ENCODE results near the gene TGFBR3L. TPM values are rescaled to one million over a fixed set of nuclear protein-coding genes. Genes with fewer than 3 reads are reported as not detected.

The TGFBR3L gene
- total and polyA plus RNA-seq, 2 donors (not counting 3 experiments of a cell fraction or from before 2014, with no cell fraction given): 0.35 TPM; not detected in 1

- Histone ChIP-seq H3K27ac (ENCODE audit: insufficient read depth, low read depth, low read length) (no peak overlapping the region), H2AFZ (ENCODE audit: low read depth, low read length) (no peak overlapping the region)
- dilution Hi-C loops (cut with MboI; ENCODE audit: extremely low pct_ligation_motif_present, low sequenced_read_pairs): no loop called here
These were observed 39.7 kb upstream of the TGFBR3L start for GRCh38 chr19:7874897-7875273.

DNA sequence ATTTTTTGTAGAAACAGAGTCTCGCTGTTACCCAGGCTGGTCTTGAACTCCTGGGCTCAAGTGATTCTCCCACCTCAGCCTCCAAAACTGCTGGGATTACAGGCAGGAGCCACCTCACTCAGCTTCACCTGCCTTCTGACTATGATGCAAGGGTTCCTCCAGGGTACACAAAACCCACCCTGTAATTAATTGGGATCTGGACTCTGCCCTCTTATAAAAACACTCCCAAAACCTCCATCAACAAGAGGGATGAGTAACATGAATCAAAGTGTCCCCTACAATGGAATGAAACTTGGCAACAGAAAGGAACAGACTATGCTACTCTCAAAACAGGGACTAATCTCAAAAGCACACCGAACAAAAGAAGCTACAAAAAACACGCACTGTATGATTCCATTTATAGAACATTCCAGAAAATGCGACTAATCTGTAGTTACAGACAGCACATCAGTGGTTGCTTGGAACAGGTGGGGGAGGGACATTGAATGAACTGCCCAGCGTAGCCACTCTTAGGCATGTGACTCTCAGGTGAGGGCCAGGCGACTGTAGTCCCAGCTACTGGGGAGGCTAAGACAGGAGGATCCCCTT lies 37.3 kb upstream of the TGFBR3L start:
- Histone ChIP-seq H3K9me1 (replicated peaks; ENCODE audit: control insufficient read depth, extremely low read depth, insufficient read depth, low read length) (no peaks in the 10 kb centered on the region), H3K9me3 (replicated peaks; ENCODE audit: control insufficient read depth, insufficient read depth, low read length) (no peaks in the 10 kb centered on the region), H3K9ac (replicated peaks; ENCODE audit: extremely low read depth, insufficient read depth, low read length) (no peak overlapping the region), H3K27ac (ENCODE audit: insufficient read depth, low read depth, low read length) (no peak overlapping the region), H3K4me2 (ENCODE audit: insufficient read depth, low read length) (no peak overlapping the region), H3K36me3 (ENCODE audit: control insufficient read depth in 2 of 2, extremely low read depth in 1 of 2, insufficient read depth in 2 of 2, low read length in 2 of 2) (no peaks in the 10 kb centered on the region), H2AFZ (ENCODE audit: low read depth, low read length) (no peak overlapping the region), H3K79me2 (ENCODE audit: control insufficient read depth, insufficient read depth, low read length) (no peaks in the 10 kb centered on the region), H3K4me1 (ENCODE audit: control insufficient read depth, extremely low read depth, insufficient read depth, low read length) (no peaks in the 10 kb centered on the region), H3K27me3 (ENCODE audit: control insufficient read depth in 2 of 2, insufficient read depth in 2 of 2, low read length in 2 of 2) (peaks cover 11 to 23% of the 10 kb centered on the region in 2 experiments), H4K20me1 (replicated peaks; ENCODE audit: control insufficient read depth, extremely low read depth, insufficient read depth, low read length) (no peaks in the 10 kb centered on the region), H3K4me3 (replicated peaks in 1 of 3; ENCODE audit: insufficient read depth in 1 of 3, low read depth in 1 of 3, low read length in 3 of 3) (no peak overlapping the region)
- FAIRE-seq: no peak
- POLR2A ChIA-PET: no interaction called here
- CTCF ChIA-PET: interaction anchor here (0.8 to 2.1 kb wide), 2 partner anchors 8 to 40 kb away, joined by 3 to 5 read pairs; no protein-coding TSS in a partner anchor
- no TSS peak for BruUV-seq (replicated peaks)
- TF ChIP-seq MYC (IDR thresholded peaks at IDR 0.05; ENCODE audit: low read depth, low read length) (no peak), MAX (IDR thresholded peaks at IDR 0.05; ENCODE audit: insufficient read depth, insufficient read length) (no peak), POLR2A (IDR thresholded peaks at IDR 0.05; ENCODE audit: low read depth, low read length) (no peak), JUN (IDR thresholded peaks at IDR 0.05; ENCODE audit: borderline replicate concordance, insufficient read depth, insufficient read length, low read depth) (no peak), GATA2 (IDR thresholded peaks at IDR 0.05; ENCODE audit: insufficient read depth, insufficient read length, low read depth, low read length) (no peak), FOS (IDR thresholded peaks at IDR 0.05; ENCODE audit: borderline replicate concordance, insufficient read depth, low read length) (no peak), EZH2 (IDR thresholded peaks at IDR 0.05; ENCODE audit: borderline replicate concordance, low read depth, low read length, severe bottlenecking) (no peak), POLR2AphosphoS5 (IDR thresholded peaks at IDR 0.05; ENCODE audit: insufficient read depth, low read depth, low read length) (no peak)
- TF ChIP-seq, protein P1, sequence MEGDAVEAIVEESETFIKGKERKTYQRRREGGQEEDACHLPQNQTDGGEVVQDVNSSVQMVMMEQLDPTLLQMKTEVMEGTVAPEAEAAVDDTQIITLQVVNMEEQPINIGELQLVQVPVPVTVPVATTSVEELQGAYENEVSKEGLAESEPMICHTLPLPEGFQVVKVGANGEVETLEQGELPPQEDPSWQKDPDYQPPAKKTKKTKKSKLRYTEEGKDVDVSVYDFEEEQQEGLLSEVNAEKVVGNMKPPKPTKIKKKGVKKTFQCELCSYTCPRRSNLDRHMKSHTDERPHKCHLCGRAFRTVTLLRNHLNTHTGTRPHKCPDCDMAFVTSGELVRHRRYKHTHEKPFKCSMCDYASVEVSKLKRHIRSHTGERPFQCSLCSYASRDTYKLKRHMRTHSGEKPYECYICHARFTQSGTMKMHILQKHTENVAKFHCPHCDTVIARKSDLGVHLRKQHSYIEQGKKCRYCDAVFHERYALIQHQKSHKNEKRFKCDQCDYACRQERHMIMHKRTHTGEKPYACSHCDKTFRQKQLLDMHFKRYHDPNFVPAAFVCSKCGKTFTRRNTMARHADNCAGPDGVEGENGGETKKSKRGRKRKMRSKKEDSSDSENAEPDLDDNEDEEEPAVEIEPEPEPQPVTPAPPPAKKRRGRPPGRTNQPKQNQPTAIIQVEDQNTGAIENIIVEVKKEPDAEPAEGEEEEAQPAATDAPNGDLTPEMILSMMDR (IDR thresholded peaks at IDR 0.05; ENCODE audit: extremely low read depth in 1 of 2, insufficient read depth in 1 of 2, low read depth in 1 of 2, low read length in 2 of 2): no peak
- DNase-seq (ENCODE audit: low read depth, low spot score): no peak
- dilution Hi-C loops (cut with MboI; ENCODE audit: extremely low pct_ligation_motif_present, low sequenced_read_pairs): no loop called here
- intact Hi-C loops (cut with micrococcal nuclease): no loop called here

More at GRCh38 chr19:7874897-7875273, 39.7 kb upstream of the TGFBR3L start:
- no peak for FAIRE-seq
- Histone ChIP-seq H3K9me1 (replicated peaks; ENCODE audit: control insufficient read depth, extremely low read depth, insufficient read depth, low read length) (no peaks in the 10 kb centered on the region), H3K9me3 (replicated peaks; ENCODE audit: control insufficient read depth, insufficient read depth, low read length) (no peaks in the 10 kb centered on the region), H3K36me3 (ENCODE audit: control insufficient read depth in 2 of 2, extremely low read depth in 1 of 2, insufficient read depth in 2 of 2, low read length in 2 of 2) (no peaks in the 10 kb centered on the region), H3K4me3 (replicated peaks in 1 of 3; ENCODE audit: insufficient read depth in 1 of 3, low read depth in 1 of 3, low read length in 3 of 3) (no peak overlapping the region), H4K20me1 (replicated peaks; ENCODE audit: control insufficient read depth, extremely low read depth, insufficient read depth, low read length) (no peaks in the 10 kb centered on the region), H3K9ac (replicated peaks; ENCODE audit: extremely low read depth, insufficient read depth, low read length) (no peak overlapping the region), H3K79me2 (ENCODE audit: control insufficient read depth, insufficient read depth, low read length) (no peaks in the 10 kb centered on the region), H3K4me2 (ENCODE audit: insufficient read depth, low read length) (no peak overlapping the region), H3K4me1 (ENCODE audit: control insufficient read depth, extremely low read depth, insufficient read depth, low read length) (no peaks in the 10 kb centered on the region), H3K27me3 (ENCODE audit: control insufficient read depth in 2 of 2, insufficient read depth in 2 of 2, low read length in 2 of 2) (peaks cover 11 to 25% of the 10 kb centered on the region in 2 experiments)
- BruUV-seq (replicated peaks): no TSS peak
- ChIA-PET POLR2A (interaction anchor here (0.6 kb wide), 1 partner anchor 472 kb away, joined by 3 read pairs; no protein-coding TSS in a partner anchor), CTCF (interaction anchor here (1.0 kb wide), 2 partner anchors 11 to 12 kb away, joined by 3 read pairs; no protein-coding TSS in a partner anchor)
- no peak for TF ChIP-seq POLR2A (IDR thresholded peaks at IDR 0.05; ENCODE audit: low read depth, low read length)
- TF ChIP-seq MYC (IDR thresholded peaks at IDR 0.05; ENCODE audit: low read depth, low read length): no peak
- TF ChIP-seq GATA2 (IDR thresholded peaks at IDR 0.05; ENCODE audit: insufficient read depth, insufficient read length, low read depth, low read length): no peak
- intact Hi-C loops (cut with micrococcal nuclease): loop anchor here (5.0 kb wide), 1 partner anchor 43 kb away; the partner anchor contains the start of gene EVI5L
- DNase-seq (ENCODE audit: low read depth, low spot score): no peak
